ENCODE results near the gene DNPEP. TPM values are rescaled to one million over a fixed set of nuclear protein-coding genes. Genes with fewer than 3 reads are reported as not detected.

The DNPEP gene
- total and polyA plus RNA-seq, 2 of the 8 experiments (the other 6 are each of a cell fraction or from before 2014, with no cell fraction given) = 59.8 to 109 TPM

GRCh38 chr2:219396863-219397457, 9.2 kb upstream of the DNPEP start (continued):
- TF ChIP-seq ATF2 (IDR thresholded peaks at IDR 0.05; ENCODE audit: low read length) (no peak), CHD7 (IDR thresholded peaks at IDR 0.05; ENCODE audit: insufficient replicate concordance, low read length) (no peak), JUND (IDR thresholded peaks at IDR 0.05; ENCODE audit: low read length) (no peak), TAF1 (IDR thresholded peaks at IDR 0.05; ENCODE audit: low read depth, low read length) (no peak), BRCA1 (IDR thresholded peaks at IDR 0.05; ENCODE audit: low read depth, low read length) (no peak), CHD2 (IDR thresholded peaks at IDR 0.05; ENCODE audit: low read length) (no peak), CEBPB (IDR thresholded peaks at IDR 0.05; ENCODE audit: low read depth, low read length) (no peak)

Data from H1 (cell line).